CD8-positive, alpha-beta memory T cell (primary cell): Measurements from ENCODE around the gene DPM2. TPM values are rescaled to one million over a fixed set of nuclear protein-coding genes. Genes with fewer than 3 reads are reported as not detected.

Experiments
- CTCF ChIA-PET: fragments of 350-600 bp; sonication (Branson Sonifier 250); formaldehyde crosslinking; loops from one replicate; lab custom pipeline; 2021; ENCODE audit warnings: antibody characterized with exemption; lab: Charles Lee
- POLR2A ChIA-PET: fragments of 350-600 bp; sonication (Branson Sonifier 250); formaldehyde crosslinking; loops from one replicate; lab custom pipeline; 2021; ENCODE audit warnings: antibody characterized with exemption; lab: Charles Lee
- DNase-seq, 5 donors: peaks; one replicate each; pipeline versions ENCODE4 v3.0.0 to v3.0.0-alpha.2; 2020 to 2022; ENCODE audit warnings: mixed read lengths in 1 of 5
- H3K27ac ChIP-seq: one replicate; pipeline ENCODE4 v1.7.0; 2013; ENCODE audit warnings: low read depth, mild to moderate bottlenecking, low read length, moderate library complexity
- H3K27me3 ChIP-seq: 2 replicates; pipeline ENCODE4 v1.7.0; 2013; ENCODE audit warnings: low read length, mild to moderate bottlenecking; ENCODE audit not compliant: insufficient read depth, poor library complexity, severe bottlenecking
- H3K36me3 ChIP-seq: 2 replicates; pipeline ENCODE4 v1.7.0; 2013; ENCODE audit warnings: mild to moderate bottlenecking, low read length, moderate library complexity; ENCODE audit not compliant: insufficient read depth
- H3K4me1 ChIP-seq: 2 replicates; pipeline ENCODE4 v1.7.0; 2013; ENCODE audit warnings: mild to moderate bottlenecking, low read length, moderate library complexity; ENCODE audit not compliant: insufficient read depth
- H3K4me3 ChIP-seq: 2 replicates; pipeline ENCODE4 v1.7.0; 2013; ENCODE audit warnings: mild to moderate bottlenecking, low read length
- H3K9me3 ChIP-seq: 2 replicates; pipeline ENCODE4 v1.7.0; 2013; ENCODE audit warnings: mild to moderate bottlenecking, low read length
- H3K27ac Mint-ChIP-seq, 8 donors: one replicate each; pipeline ENCODE4 v1.8.0; 2020 to 2021; ENCODE audit warnings: mixed read lengths in 8 of 8, mild to moderate bottlenecking in 6 of 8, inconsistent platforms in 3 of 8, moderate library complexity in 3 of 8
- H3K27me3 Mint-ChIP-seq, 2 donors: one replicate each; pipeline ENCODE4 v1.8.0; 2020 to 2021; ENCODE audit warnings: mixed read lengths in 2 of 2, mild to moderate bottlenecking in 1 of 2, moderate library complexity in 1 of 2
- H3K36me3 Mint-ChIP-seq, 3 donors: one replicate each; pipeline ENCODE4 v1.8.0; 2020 to 2021; ENCODE audit warnings: mixed read lengths in 3 of 3, inconsistent platforms in 1 of 3, mild to moderate bottlenecking in 1 of 3
- H3K4me1 Mint-ChIP-seq, 3 donors: one replicate each; pipeline ENCODE4 v1.8.0; 2020 to 2021; ENCODE audit warnings: mixed read lengths in 3 of 3, inconsistent platforms in 1 of 3, mild to moderate bottlenecking in 1 of 3
- H3K4me3 Mint-ChIP-seq, 7 donors: one replicate each; pipeline ENCODE4 v1.8.0; 2020 to 2021; ENCODE audit warnings: mixed read lengths in 7 of 7, mild to moderate bottlenecking in 6 of 7, moderate library complexity in 4 of 7, inconsistent platforms in 2 of 7
- H3K9me3 Mint-ChIP-seq, 5 donors: one replicate each; pipeline ENCODE4 v1.8.0; 2020 to 2022; ENCODE audit warnings: mixed read lengths in 5 of 5, mild to moderate bottlenecking in 3 of 5, moderate library complexity in 2 of 5, inconsistent platforms in 1 of 5
- polyA plus RNA-seq: library from polyadenylated mRNA; unstranded; fragments of 300-500 nt; fragmentation: Illumina TruSeq; gene quantifications from one replicate; pipeline ENCODE4 v1.2.3, GENCODE V29; 2021
- total RNA-seq, 2 experiments: library from RNA; stranded (reverse); gene quantifications; one replicate each; pipeline ENCODE4 v1.2.3, GENCODE V29; 2021

Gene DPM2
- total and polyA plus RNA-seq, 3 experiments from 2014 or later = 52.2 to 75.5 (median 73.8) TPM

GRCh38 chr9:127980706-127981558 lies 43.3 kb upstream of the DPM2 start, which contains the start of gene EEIG1:
EEIG1 (minus strand) TSS chr9:127980989; CDS start chr9:127980137, 852 bp downstream.
- DNase-seq = peak; percentile 96 to 99 (median 97)
- peaks cover 0 to 40% (median 0%) of the 10 kb centered on the region in 3 donors for H3K36me3 Mint-ChIP-seq

GRCh38 chr9:127980060-127980705 lies 42.5 kb upstream of the DPM2 start:
- H3K4me1 Mint-ChIP-seq = peaks cover 45 to 61% (median 49%) of the 10 kb centered on the region in 3 donors

More at GRCh38 chr9:127980706-127981558, 43.3 kb upstream of the DPM2 start, which contains the start of gene EEIG1:
- H3K27me3 ChIP-seq = no peaks in the 10 kb centered on the region
- Mint-ChIP-seq H3K9me3 (no peaks in the 10 kb centered on the region), H3K4me1 (peaks cover 37 to 53% (median 41%) of the 10 kb centered on the region in 3 donors), H3K27me3 (no peaks in the 10 kb centered on the region), H3K4me3 (peak within 1 kb of the TSS; percentile 95 to 99 (median 97)), H3K27ac (peak within 1 kb of the TSS; percentile 90 to 99 (median 94))
- ChIA-PET CTCF (interaction anchor here (0.7 to 13.0 kb wide), 13 partner anchors 8 to 137 kb away, joined by 3 to 186 read pairs (median 5); partner anchors contain the start of genes NAIF1 and SLC25A25), POLR2A (interaction anchor here (0.5 to 3.6 kb wide), 15 partner anchors 9 to 99 kb away, joined by 3 to 29 read pairs (median 4); partner anchors contain the start of genes NAIF1 and SLC25A25)
- no peaks in the 10 kb centered on the region for H3K9me3 ChIP-seq
- H3K36me3 ChIP-seq = peaks cover 12% of the 10 kb centered on the region
- H3K27ac ChIP-seq = peak within 1 kb of the TSS; percentile 68
- peaks cover 48% of the 10 kb centered on the region for H3K4me1 ChIP-seq
- peak within 1 kb of the TSS; percentile 98 for H3K4me3 ChIP-seq

GRCh38 chr9:127979333-127980059 lies 41.8 kb upstream of the DPM2 start:
- DNase-seq = peak in 4 of 5 donors; percentile 29 to 60 (median 34)
- Histone ChIP-seq H3K36me3 (peaks cover 12% of the 10 kb centered on the region), H3K9me3 (no peaks in the 10 kb centered on the region), H3K4me3 (peak overlapping the region; percentile 98), H3K27ac (peak overlapping the region; percentile 68), H3K27me3 (no peaks in the 10 kb centered on the region), H3K4me1 (peaks cover 57% of the 10 kb centered on the region)
- POLR2A ChIA-PET = interaction anchor here (1.0 to 3.6 kb wide), 7 partner anchors 8 to 88 kb away, joined by 3 to 29 read pairs (median 4); partner anchors contain the start of genes NAIF1 and SLC25A25
- CTCF ChIA-PET = interaction anchor here (1.0 to 13.0 kb wide), 8 partner anchors 9 to 138 kb away, joined by 3 to 186 read pairs (median 8); no protein-coding TSS in a partner anchor
- H3K9me3 Mint-ChIP-seq = no peaks in the 10 kb centered on the region
- peak overlapping the region; percentile 95 to 99 (median 97) for H3K4me3 Mint-ChIP-seq
- no peaks in the 10 kb centered on the region for H3K27me3 Mint-ChIP-seq
- H3K27ac Mint-ChIP-seq = peak overlapping the region; percentile 69 to 99 (median 92)
- peaks cover 48 to 62% (median 56%) of the 10 kb centered on the region in 3 donors for H3K4me1 Mint-ChIP-seq
- H3K36me3 Mint-ChIP-seq = peaks cover 0 to 53% (median 3%) of the 10 kb centered on the region in 3 donors

More at GRCh38 chr9:127980060-127980705, 42.5 kb upstream of the DPM2 start:
- ChIA-PET CTCF (interaction anchor here (0.7 to 13.0 kb wide), 10 partner anchors 7 to 98 kb away, joined by 3 to 186 read pairs (median 5); partner anchors contain the start of genes NAIF1 and SLC25A25), POLR2A (interaction anchor here (0.6 to 3.6 kb wide), 11 partner anchors 8 to 88 kb away, joined by 3 to 29 read pairs (median 5); partner anchors contain the start of genes NAIF1 and SLC25A25)
- peaks cover 0 to 48% (median 3%) of the 10 kb centered on the region in 3 donors for H3K36me3 Mint-ChIP-seq
- peak; percentile 46 to 73 (median 54) for DNase-seq
- no peaks in the 10 kb centered on the region for H3K9me3 ChIP-seq
- H3K9me3 Mint-ChIP-seq = no peaks in the 10 kb centered on the region
- H3K36me3 ChIP-seq = peaks cover 12% of the 10 kb centered on the region
- no peaks in the 10 kb centered on the region for H3K27me3 Mint-ChIP-seq
- H3K27ac Mint-ChIP-seq = peak overlapping the region; percentile 69 to 99 (median 92)
- peak overlapping the region; percentile 68 for H3K27ac ChIP-seq
- H3K4me3 Mint-ChIP-seq = peak overlapping the region; percentile 95 to 99 (median 97)
- H3K27me3 ChIP-seq = no peaks in the 10 kb centered on the region
- peaks cover 55% of the 10 kb centered on the region for H3K4me1 ChIP-seq
- peak overlapping the region; percentile 98 for H3K4me3 ChIP-seq

DNA sequence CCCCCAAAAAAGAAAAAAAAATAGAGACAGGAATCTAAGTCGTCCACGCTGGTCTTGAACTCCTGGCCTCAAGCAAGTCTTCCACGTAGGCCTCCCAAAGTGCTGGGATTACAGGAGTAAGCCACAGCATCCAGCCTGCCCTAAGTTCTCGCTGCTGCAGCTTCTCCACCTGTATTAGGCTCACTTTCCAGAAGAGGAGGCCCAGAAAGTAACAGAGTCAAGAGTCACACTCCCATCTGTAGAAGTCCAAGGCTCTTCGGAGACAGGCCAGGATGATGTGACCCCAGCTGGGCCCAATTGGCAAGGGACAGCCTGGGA lies 41.3 kb upstream of the DPM2 start:
- Histone ChIP-seq H3K4me3 (peak overlapping the region; percentile 98), H3K9me3 (no peaks in the 10 kb centered on the region), H3K27ac (peak overlapping the region; percentile 68), H3K4me1 (peaks cover 60% of the 10 kb centered on the region), H3K27me3 (no peaks in the 10 kb centered on the region), H3K36me3 (peaks cover 12% of the 10 kb centered on the region)
- Mint-ChIP-seq H3K36me3 (peaks cover 0 to 58% (median 3%) of the 10 kb centered on the region in 3 donors), H3K9me3 (no peaks in the 10 kb centered on the region), H3K4me3 (peak overlapping the region; percentile 95 to 99 (median 97)), H3K4me1 (peaks cover 53 to 66% (median 60%) of the 10 kb centered on the region in 3 donors), H3K27me3 (no peaks in the 10 kb centered on the region), H3K27ac (peak overlapping the region; percentile 69 to 99 (median 92))
- ChIA-PET POLR2A (interaction anchor here (0.5 to 3.6 kb wide), 4 partner anchors 8 to 52 kb away, joined by 3 to 29 read pairs (median 6); no protein-coding TSS in a partner anchor), CTCF (interaction anchor here (1.7 to 13.0 kb wide), 6 partner anchors 9 to 139 kb away, joined by 3 to 186 read pairs (median 10); no protein-coding TSS in a partner anchor)
- DNase-seq = no peak

DNA sequence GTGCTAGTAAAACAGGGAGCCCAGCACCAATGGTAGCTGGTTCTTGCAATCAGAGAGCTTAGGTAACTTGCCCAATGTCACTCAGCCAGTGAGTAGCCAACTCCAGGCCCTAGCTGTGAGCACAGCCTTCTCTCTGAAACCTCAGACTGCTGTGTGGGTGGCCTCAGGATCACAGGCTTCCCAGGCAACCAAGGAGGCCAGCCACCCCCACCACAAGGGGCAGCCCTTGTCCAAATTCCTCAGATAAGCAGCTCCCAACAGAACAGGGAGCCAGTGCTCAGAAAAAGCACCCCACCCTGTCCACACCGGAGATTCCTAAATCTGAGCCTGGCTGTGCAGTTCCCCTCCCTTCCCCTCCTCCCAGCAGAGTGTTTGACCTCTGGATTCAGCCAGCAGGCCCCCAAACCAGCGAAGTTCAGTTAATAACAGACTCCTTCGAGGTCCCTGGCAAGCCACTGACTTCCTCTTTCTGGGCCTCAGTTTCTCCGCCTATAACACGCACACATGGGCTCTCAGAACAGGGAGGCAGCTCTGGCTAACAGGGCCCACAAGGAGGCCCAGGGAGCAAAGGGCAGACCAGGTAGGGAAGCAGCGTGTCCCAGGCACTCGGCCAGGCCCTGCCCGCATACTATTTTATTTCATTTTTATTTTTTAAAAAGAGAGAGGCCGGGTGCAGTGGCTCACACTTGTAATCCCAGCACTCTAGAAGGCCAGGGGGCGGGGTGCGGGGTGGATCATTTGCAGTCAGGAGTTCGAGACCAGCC lies 40.4 kb upstream of the DPM2 start:
- peaks cover 12% of the 10 kb centered on the region for H3K36me3 ChIP-seq
- Mint-ChIP-seq H3K36me3 (peaks cover 0 to 59% (median 3%) of the 10 kb centered on the region in 3 donors), H3K4me1 (peaks cover 55 to 66% (median 60%) of the 10 kb centered on the region in 3 donors), H3K27ac (peak overlapping the region; percentile 87 to 98 (median 96)), H3K27me3 (no peaks in the 10 kb centered on the region), H3K9me3 (no peaks in the 10 kb centered on the region), H3K4me3 (peak overlapping the region; percentile 95 to 99 (median 97))
- no peaks in the 10 kb centered on the region for H3K27me3 ChIP-seq
- ChIA-PET POLR2A (interaction anchor here (0.6 to 1.9 kb wide), 7 partner anchors 11 to 53 kb away, joined by 4 to 10 read pairs (median 4); no protein-coding TSS in a partner anchor), CTCF (interaction anchor here (1.7 to 13.0 kb wide), 6 partner anchors 10 to 140 kb away, joined by 3 to 186 read pairs (median 10); no protein-coding TSS in a partner anchor)
- no peaks in the 10 kb centered on the region for H3K9me3 ChIP-seq
- peak overlapping the region; percentile 98 for H3K4me3 ChIP-seq
- H3K4me1 ChIP-seq = peaks cover 60% of the 10 kb centered on the region
- no peak for DNase-seq
- H3K27ac ChIP-seq = peak overlapping the region; percentile 64

- POLR2A ChIA-PET = interaction anchor here (0.7 to 1.9 kb wide), 11 partner anchors 9 to 58 kb away, joined by 3 to 8 read pairs (median 4); no protein-coding TSS in a partner anchor
- Mint-ChIP-seq H3K4me1 (peaks cover 57 to 66% (median 63%) of the 10 kb centered on the region in 3 donors), H3K27ac (peak overlapping the region; percentile 87 to 98 (median 96)), H3K36me3 (peaks cover 0 to 64% (median 3%) of the 10 kb centered on the region in 3 donors), H3K4me3 (peak overlapping the region; percentile 95 to 99 (median 97)), H3K27me3 (no peaks in the 10 kb centered on the region), H3K9me3 (no peaks in the 10 kb centered on the region)
- Histone ChIP-seq H3K36me3 (peaks cover 12% of the 10 kb centered on the region), H3K4me1 (peaks cover 60% of the 10 kb centered on the region), H3K9me3 (no peaks in the 10 kb centered on the region), H3K27me3 (no peaks in the 10 kb centered on the region), H3K4me3 (peak overlapping the region; percentile 98), H3K27ac (peak overlapping the region; percentile 64)
- CTCF ChIA-PET = interaction anchor here (0.6 to 13.0 kb wide), 4 partner anchors 22 to 112 kb away, joined by 3 to 186 read pairs (median 34); no protein-coding TSS in a partner anchor
- DNase-seq = no peak
Observed at GRCh38 chr9:127977009-127977883, 39.6 kb upstream of the DPM2 start.
